Mesenchymal stem cell (in vitro differentiated cells and primary cell): ENCODE data around the gene PAX3.

Source experiments
- DNase-seq: peaks from one replicate; pipeline ENCODE4 v3.0.0-alpha.2; 2013
- H2AFZ ChIP-seq: one replicate; pipeline ENCODE4 v1.6.1; 2013; ENCODE audit warnings: low read depth, mild to moderate bottlenecking, control low read depth, inconsistent platforms, low read length, moderate library complexity
- H2AK5ac ChIP-seq: 2 replicates; pipeline ENCODE4 v1.6.1; 2013; ENCODE audit warnings: low read length, moderate library complexity, mild to moderate bottlenecking, inconsistent platforms; ENCODE audit not compliant: severe bottlenecking
- H2BK120ac ChIP-seq: one replicate; pipeline ENCODE4 v1.6.1; 2013; ENCODE audit warnings: low read depth, mild to moderate bottlenecking, inconsistent platforms, low read length, moderate library complexity
- H2BK12ac ChIP-seq, 2 experiments: one replicate each; pipeline ENCODE4 v1.6.1; 2013; ENCODE audit warnings: inconsistent platforms in 2 of 2, low read length in 2 of 2, mild to moderate bottlenecking in 2 of 2, moderate library complexity in 2 of 2, control low read depth in 1 of 2
- H2BK15ac ChIP-seq: one replicate; pipeline ENCODE4 v1.6.1; 2013; ENCODE audit warnings: mild to moderate bottlenecking, low read depth, inconsistent platforms; ENCODE audit not compliant: poor library complexity, severe bottlenecking
- H2BK5ac ChIP-seq: 2 replicates; pipeline ENCODE4 v1.6.1; 2013; ENCODE audit warnings: low read depth, mild to moderate bottlenecking, low read length, control low read depth, inconsistent platforms; ENCODE audit not compliant: poor library complexity, severe bottlenecking
- H3K14ac ChIP-seq, 2 experiments: one replicate each; pipeline ENCODE4 v1.6.1; 2013; ENCODE audit warnings: inconsistent platforms in 2 of 2, low read length in 2 of 2, control low read depth in 1 of 2, mild to moderate bottlenecking in 1 of 2, moderate library complexity in 1 of 2
- H3K18ac ChIP-seq, 2 experiments: one replicate each; pipeline ENCODE4 v1.6.1; 2013; ENCODE audit warnings: inconsistent platforms in 2 of 2, low read length in 2 of 2, control low read depth in 1 of 2, low read depth in 1 of 2, mild to moderate bottlenecking in 1 of 2
- H3K23ac ChIP-seq, 2 experiments: one replicate each; pipeline ENCODE4 v1.6.1; 2013; ENCODE audit warnings: inconsistent platforms in 2 of 2, low read length in 2 of 2, mild to moderate bottlenecking in 2 of 2, moderate library complexity in 2 of 2, control low read depth in 1 of 2
- H3K27ac ChIP-seq: 2 replicates; pipeline ENCODE4 v1.5.1; 2013; ENCODE audit warnings: mild to moderate bottlenecking, moderate library complexity, low read length, control low read depth, inconsistent platforms; ENCODE audit not compliant: poor library complexity, severe bottlenecking
- H3K27me3 ChIP-seq, 2 experiments: 2 replicates each; pipeline versions ENCODE4 v1.6.1 to v1.7.0; 2013; ENCODE audit warnings: low read length in 2 of 2, mild to moderate bottlenecking in 2 of 2, moderate library complexity in 2 of 2, control low read depth in 1 of 2, inconsistent platforms in 1 of 2; ENCODE audit not compliant: control insufficient read depth in 1 of 2, insufficient read depth in 1 of 2
- H3K36me3 ChIP-seq, 2 experiments: 2 replicates each; pipeline versions ENCODE4 v1.6.1 to v1.7.0; 2013; ENCODE audit warnings: low read length in 2 of 2, control low read depth in 1 of 2, inconsistent platforms in 1 of 2, low read depth in 1 of 2, mild to moderate bottlenecking in 1 of 2; ENCODE audit not compliant: insufficient read depth in 2 of 2, control insufficient read depth in 1 of 2
- H3K4ac ChIP-seq, 2 experiments: one replicate each; pipeline ENCODE4 v1.6.1; 2013; ENCODE audit warnings: inconsistent platforms in 2 of 2, low read length in 2 of 2, mild to moderate bottlenecking in 2 of 2, moderate library complexity in 2 of 2, control low read depth in 1 of 2, low read depth in 1 of 2
- H3K4me1 ChIP-seq: 2 replicates; pipeline ENCODE4 v1.6.1; 2013; ENCODE audit warnings: low read depth, low read length, control low read depth; ENCODE audit not compliant: control insufficient read depth, insufficient read depth
- H3K4me2 ChIP-seq: 2 replicates; pipeline ENCODE4 v1.6.1; 2013; ENCODE audit warnings: low read length, mild to moderate bottlenecking, inconsistent platforms; ENCODE audit not compliant: poor library complexity, severe bottlenecking
- H3K4me3 ChIP-seq, 2 experiments: 2 replicates each; pipeline versions ENCODE4 v1.5.1 to v1.7.0; 2013; ENCODE audit warnings: low read length in 2 of 2, mild to moderate bottlenecking in 2 of 2, control low read depth in 1 of 2, low read depth in 1 of 2; ENCODE audit not compliant: insufficient read depth in 1 of 2
- H3K79me1 ChIP-seq: replicated peaks from 2 replicates; pipeline ENCODE4 v1.6.1; 2013; ENCODE audit warnings: mild to moderate bottlenecking, control low read depth, low read length, inconsistent platforms; ENCODE audit not compliant: poor library complexity, severe bottlenecking
- H3K9ac ChIP-seq: 2 replicates; pipeline ENCODE4 v1.7.0; 2013; ENCODE audit warnings: mild to moderate bottlenecking, low read length, moderate library complexity
- H3K9me3 ChIP-seq: 2 replicates; pipeline ENCODE4 v1.7.0; 2013; ENCODE audit warnings: mild to moderate bottlenecking, low read length; ENCODE audit not compliant: control insufficient read depth
- H4K8ac ChIP-seq: one replicate; pipeline ENCODE4 v1.6.1; 2013; ENCODE audit warnings: inconsistent platforms, mild to moderate bottlenecking, low read length, moderate library complexity
- H4K91ac ChIP-seq: one replicate; pipeline ENCODE4 v1.6.1; 2013; ENCODE audit warnings: mild to moderate bottlenecking, low read length, inconsistent platforms
- WGBS: methylation state at CpG from one replicate; pipeline ENCODE4 v1.1.7; 2013; ENCODE audit warnings: mixed read lengths; 5-methylcytosine and 5-hydroxymethylcytosine counted together

PAX3 gene

DNA sequence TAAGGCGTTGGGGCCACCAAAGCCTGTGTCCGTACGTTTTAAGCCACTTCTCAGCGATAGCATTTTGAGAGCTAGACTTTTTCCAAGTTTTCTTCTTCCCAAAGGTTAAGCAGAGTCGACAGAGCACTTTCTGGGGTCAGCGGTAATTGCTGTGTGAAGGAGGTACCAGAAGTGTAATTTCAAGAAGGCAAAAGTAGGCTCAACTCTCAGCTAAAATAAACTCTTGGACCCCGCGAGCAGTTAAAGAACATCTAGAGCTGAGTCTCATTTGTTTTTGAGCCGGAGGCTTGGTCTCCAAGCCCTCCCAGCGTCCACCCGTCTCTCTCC is 1.9 kb upstream of the PAX3 start:
- Histone ChIP-seq H3K14ac (no peak overlapping the region), H3K27ac (no peak overlapping the region), H2AK5ac (no peak overlapping the region), H3K36me3 (no peaks in the 10 kb centered on the region), H4K8ac (no peak overlapping the region), H2BK5ac (no peak overlapping the region), H3K4ac (no peak overlapping the region), H3K9me3 (peaks cover 5% of the 10 kb centered on the region), H4K91ac (no peak overlapping the region), H3K4me3 (no peak overlapping the region), H3K27me3 (peaks cover 98 to 100% of the 10 kb centered on the region in 2 experiments), H3K79me1 (no peaks in the 10 kb centered on the region), H3K9ac (no peak overlapping the region), H2BK15ac (no peak overlapping the region), H3K23ac (no peak overlapping the region), H2AFZ (no peak overlapping the region), H3K4me1 (peaks cover 23% of the 10 kb centered on the region), H3K18ac (no peak overlapping the region), H2BK120ac (no peak overlapping the region), H3K4me2 (peak overlapping the region; percentile 32), H2BK12ac (no peak overlapping the region)
- DNase-seq, result no peak
- 0% methylated on average over 10 of the region's 11 CpGs for WGBS

- H4K8ac ChIP-seq, result no peak overlapping the region
- WGBS, result 3% methylated on average over 20 of the region's 20 CpGs
Observed at GRCh38 chr2:222299906-222300725, 1.3 kb upstream of the PAX3 start.

DNA sequence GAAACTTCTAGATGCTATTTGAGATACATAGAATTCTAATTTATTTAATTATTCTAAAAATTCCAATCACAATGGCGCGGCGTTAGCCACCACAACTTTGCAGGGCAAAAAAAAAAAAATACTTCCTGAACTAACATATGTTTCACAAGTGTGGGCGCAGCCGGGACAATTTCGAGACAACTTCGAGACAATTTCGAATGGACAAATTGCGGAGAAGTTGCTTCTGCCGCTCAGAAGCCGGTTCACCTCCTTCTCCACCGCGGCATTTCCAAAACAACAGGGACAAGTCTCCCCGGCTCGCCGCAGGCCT is 842 bp downstream of the PAX3 start:
- H2AK5ac ChIP-seq, result no peak overlapping the region
- 2% methylated on average over 16 of the region's 16 CpGs for WGBS
- H3K4me2 ChIP-seq, result peak overlapping the region; percentile 64
- H3K9me3 ChIP-seq, result peaks cover 5% of the 10 kb centered on the region
- no peak for DNase-seq
- H3K18ac ChIP-seq, result no peak overlapping the region
- H4K91ac ChIP-seq, result no peak overlapping the region
- H2AFZ ChIP-seq, result no peak overlapping the region
- no peaks in the 10 kb centered on the region for H3K36me3 ChIP-seq
- H3K27me3 ChIP-seq, result peaks cover 98 to 99% of the 10 kb centered on the region in 2 experiments
- no peak overlapping the region for H3K23ac ChIP-seq
- no peak overlapping the region for H2BK5ac ChIP-seq
- no peaks in the 10 kb centered on the region for H3K79me1 ChIP-seq
- no peak overlapping the region for H2BK12ac ChIP-seq
- no peak overlapping the region for H2BK15ac ChIP-seq
- H3K27ac ChIP-seq, result no peak overlapping the region
- H3K4me3 ChIP-seq, result peak overlapping the region in 1 of 2 experiments; percentile 56
- H3K4ac ChIP-seq, result no peak overlapping the region
- no peak overlapping the region for H4K8ac ChIP-seq
- peaks cover 26% of the 10 kb centered on the region for H3K4me1 ChIP-seq
- no peak overlapping the region for H3K14ac ChIP-seq
- peak overlapping the region; percentile 26 for H3K9ac ChIP-seq
- no peak overlapping the region for H2BK120ac ChIP-seq

More at GRCh38 chr2:222299906-222300725, 1.3 kb upstream of the PAX3 start:
- peaks cover 5% of the 10 kb centered on the region for H3K9me3 ChIP-seq
- no peak overlapping the region for H2AK5ac ChIP-seq
- DNase-seq, result no peak
- H3K27me3 ChIP-seq, result peaks cover 98 to 100% of the 10 kb centered on the region in 2 experiments
- no peaks in the 10 kb centered on the region for H3K79me1 ChIP-seq
- H3K4me3 ChIP-seq, result no peak overlapping the region
- H3K27ac ChIP-seq, result no peak overlapping the region
- no peak overlapping the region for H4K91ac ChIP-seq
- H3K14ac ChIP-seq, result no peak overlapping the region
- H3K4me2 ChIP-seq, result no peak overlapping the region
- no peak overlapping the region for H2AFZ ChIP-seq
- no peak overlapping the region for H2BK120ac ChIP-seq
- H3K23ac ChIP-seq, result no peak overlapping the region
- H3K9ac ChIP-seq, result no peak overlapping the region
- no peak overlapping the region for H3K4ac ChIP-seq
- H3K36me3 ChIP-seq, result no peaks in the 10 kb centered on the region
- peaks cover 21% of the 10 kb centered on the region for H3K4me1 ChIP-seq
- no peak overlapping the region for H2BK5ac ChIP-seq
- no peak overlapping the region for H3K18ac ChIP-seq
- no peak overlapping the region for H2BK15ac ChIP-seq
- H2BK12ac ChIP-seq, result no peak overlapping the region

DNA sequence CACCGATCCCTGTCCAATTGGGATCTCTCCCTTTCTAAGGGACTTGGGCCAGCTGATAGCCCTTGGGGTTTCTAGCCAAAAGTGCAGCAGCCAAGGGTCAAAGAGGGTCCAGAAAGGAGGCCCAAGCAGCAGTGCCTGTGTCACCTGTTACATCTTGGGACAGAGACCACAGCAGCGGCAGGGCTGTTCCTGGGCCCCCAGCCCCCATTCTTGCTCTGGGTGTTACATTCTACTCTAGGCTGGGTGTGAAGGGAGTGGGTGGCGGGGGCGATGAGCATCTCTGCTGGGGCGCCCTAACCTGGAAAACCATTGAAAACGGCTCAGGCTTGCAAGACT is 1.2 kb downstream of the PAX3 start:
- Histone ChIP-seq H2BK5ac (no peak overlapping the region), H3K4me3 (peak overlapping the region in 1 of 2 experiments; percentile 56), H3K36me3 (no peaks in the 10 kb centered on the region), H2AFZ (no peak overlapping the region), H3K23ac (no peak overlapping the region), H4K91ac (no peak overlapping the region), H3K4me2 (no peak overlapping the region), H2BK12ac (no peak overlapping the region), H3K9me3 (peaks cover 2% of the 10 kb centered on the region), H3K9ac (no peak overlapping the region), H3K27ac (no peak overlapping the region), H4K8ac (no peak overlapping the region), H3K27me3 (peaks cover 98 to 99% of the 10 kb centered on the region in 2 experiments), H2BK120ac (no peak overlapping the region), H2BK15ac (no peak overlapping the region), H3K4me1 (peaks cover 26% of the 10 kb centered on the region), H3K79me1 (no peaks in the 10 kb centered on the region), H3K14ac (no peak overlapping the region), H2AK5ac (no peak overlapping the region), H3K18ac (no peak overlapping the region), H3K4ac (no peak overlapping the region)
- 0% methylated on average over 6 of the region's 6 CpGs for WGBS
- no peak for DNase-seq
